ENCODE results near the gene SFMBT1. TPM values are rescaled to one million over a fixed set of nuclear protein-coding genes. Genes with fewer than 3 reads are reported as not detected.

The SFMBT1 gene
- total RNA-seq, 2 donors from 2014 or later, result 7.4 to 13.5 TPM

- Histone ChIP-seq H3K4me1 (ENCODE audit: control insufficient read depth in 1 of 2, low read depth in 2 of 2) (no peaks in the 10 kb centered on the region), H3K9me3 (no peaks in the 10 kb centered on the region), H3K27ac (no peak overlapping the region), H3K4me3 (no peak overlapping the region), H3K36me3 (no peaks in the 10 kb centered on the region), H3K27me3 (replicated peaks; ENCODE audit: insufficient read depth) (no peaks in the 10 kb centered on the region)
- TF ChIP-seq CTCF (IDR thresholded peaks at IDR 0.05), result no peak
- ATAC-seq (ENCODE audit: insufficient number of reproducible peaks, low FRiP score, low read depth) (no peak), DNase-seq (ENCODE audit: low spot score) (no peak)
Observed at GRCh38 chr3:53005338-53005737, 40.5 kb downstream of the SFMBT1 start.

GRCh38 chr3:53003320-53003719, 42.6 kb downstream of the SFMBT1 start:
- no peak for ATAC-seq (ENCODE audit: insufficient number of reproducible peaks, low FRiP score, low read depth)
- no peaks in the 10 kb centered on the region for H3K4me1 ChIP-seq (ENCODE audit: control insufficient read depth in 1 of 2, low read depth in 2 of 2)
- H3K27me3 ChIP-seq (replicated peaks; ENCODE audit: insufficient read depth), result no peaks in the 10 kb centered on the region
- H3K9me3 ChIP-seq, result no peaks in the 10 kb centered on the region
- H3K4me3 ChIP-seq, result no peak overlapping the region
- no peak for TF ChIP-seq CTCF (IDR thresholded peaks at IDR 0.05)
- no peaks in the 10 kb centered on the region for H3K36me3 ChIP-seq
- H3K27ac ChIP-seq, result no peak overlapping the region
- no peak for DNase-seq (ENCODE audit: low spot score)

- no peak for TF ChIP-seq CTCF (IDR thresholded peaks at IDR 0.05)
- ATAC-seq (ENCODE audit: insufficient number of reproducible peaks, low FRiP score, low read depth), result no peak
- Histone ChIP-seq H3K27me3 (replicated peaks; ENCODE audit: insufficient read depth) (no peaks in the 10 kb centered on the region), H3K4me1 (ENCODE audit: control insufficient read depth in 1 of 2, low read depth in 2 of 2) (no peaks in the 10 kb centered on the region), H3K27ac (no peak overlapping the region), H3K9me3 (no peaks in the 10 kb centered on the region), H3K36me3 (no peaks in the 10 kb centered on the region), H3K4me3 (no peak overlapping the region)
- DNase-seq (ENCODE audit: low spot score), result no peak
Observed at GRCh38 chr3:52998771-52999513, 46.9 kb downstream of the SFMBT1 start.

GRCh38 chr3:52990637-52991036, 55.2 kb downstream of the SFMBT1 start:
- DNase-seq (ENCODE audit: low spot score), result no peak
- Histone ChIP-seq H3K27ac (no peak overlapping the region), H3K36me3 (no peaks in the 10 kb centered on the region), H3K4me1 (ENCODE audit: control insufficient read depth in 1 of 2, low read depth in 2 of 2) (no peaks in the 10 kb centered on the region), H3K27me3 (replicated peaks; ENCODE audit: insufficient read depth) (no peaks in the 10 kb centered on the region), H3K4me3 (no peak overlapping the region), H3K9me3 (no peaks in the 10 kb centered on the region)
- TF ChIP-seq CTCF (IDR thresholded peaks at IDR 0.05), result no peak
- no peak for ATAC-seq (ENCODE audit: insufficient number of reproducible peaks, low FRiP score, low read depth)

- DNase-seq (ENCODE audit: low spot score) (no peak), ATAC-seq (ENCODE audit: insufficient number of reproducible peaks, low FRiP score, low read depth) (no peak)
- no peaks in the 10 kb centered on the region for H3K27me3 ChIP-seq (replicated peaks; ENCODE audit: insufficient read depth)
- peaks cover 0 to 3% of the 10 kb centered on the region in 2 donors for H3K4me1 ChIP-seq (ENCODE audit: control insufficient read depth in 1 of 2, low read depth in 2 of 2)
- no peaks in the 10 kb centered on the region for H3K9me3 ChIP-seq
- no peak overlapping the region for H3K27ac ChIP-seq
- no peak for TF ChIP-seq CTCF (IDR thresholded peaks at IDR 0.05)
- no peaks in the 10 kb centered on the region for H3K36me3 ChIP-seq
- no peak overlapping the region for H3K4me3 ChIP-seq
Observed at GRCh38 chr3:52986938-52987337, 58.9 kb downstream of the SFMBT1 start.
